SJCRH30 (cell line): ENCODE results near the gene ADIPOQ. TPM values are rescaled to one million over a fixed set of nuclear protein-coding genes. Genes with fewer than 3 reads are reported as not detected.
"Not testable (repeated sequence)": the region's sequence is repeated elsewhere in the genome, so short reads cannot be mapped to it uniquely, and the experiment has no call there.

Experiments
- DNase-seq, 2 experiments: peaks; one replicate each; pipeline ENCODE4 v3.0.0-alpha.2; 2015 to 2020
- H3K27ac ChIP-seq: fragments of 250-450 bp; sonication (Bioruptor Pico); 2 replicates; pipeline ENCODE4 v1.5.1; 2020; ENCODE audit warnings: mild to moderate bottlenecking, moderate library complexity
- H3K27me3 ChIP-seq: fragments of 250-450 bp; sonication (Bioruptor Pico); 2 replicates; pipeline ENCODE4 v1.5.1; 2020; ENCODE audit warnings: mild to moderate bottlenecking, moderate library complexity
- H3K36me3 ChIP-seq: fragments of 250-450 bp; sonication (Bioruptor Pico); 2 replicates; pipeline ENCODE4 v1.5.1; 2020; ENCODE audit warnings: mild to moderate bottlenecking, moderate library complexity
- H3K4me1 ChIP-seq: fragments of 250-450 bp; sonication (Bioruptor Pico); 2 replicates; pipeline ENCODE4 v1.5.1; 2020; ENCODE audit warnings: mild to moderate bottlenecking, moderate library complexity
- H3K4me3 ChIP-seq: fragments of 250-450 bp; sonication (Bioruptor Pico); 2 replicates; pipeline ENCODE4 v1.5.1; 2020; ENCODE audit warnings: mild to moderate bottlenecking, moderate library complexity
- H3K9me3 ChIP-seq: fragments of 250-450 bp; sonication (Bioruptor Pico); replicated peaks from 2 replicates; pipeline ENCODE4 v1.5.1; 2020; ENCODE audit warnings: mild to moderate bottlenecking, moderate library complexity
- total RNA-seq: library from RNA; depleted of rRNA; stranded (reverse); fragments of >200 nt; shearing (Covaris generic); gene quantifications from 2 replicates; pipeline ENCODE4 v1.2.3, GENCODE V29; 2014

Gene ADIPOQ
- total RNA-seq, 1 experiment from 2014 or later = not detected

DNA sequence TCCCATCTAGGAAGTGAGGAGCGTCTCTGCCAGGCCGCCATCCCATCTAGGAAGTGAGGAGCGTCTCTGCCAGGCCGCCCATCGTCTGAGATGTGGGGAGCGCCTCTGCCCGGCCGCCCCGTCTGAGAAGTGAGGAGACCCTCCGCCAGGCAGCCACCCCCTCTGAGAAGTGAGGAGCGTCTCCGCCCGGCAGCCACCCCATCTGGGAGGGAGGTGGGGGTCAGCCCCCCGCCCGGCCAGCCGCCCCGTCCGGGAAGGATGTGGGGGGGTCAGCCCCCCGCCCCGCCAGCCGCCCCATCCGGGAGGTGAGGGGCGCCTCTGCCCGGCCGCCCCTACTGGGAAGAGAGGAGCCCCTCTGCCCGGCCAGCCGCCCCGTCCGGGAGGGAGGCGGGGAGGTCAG lies 31.3 kb downstream of the ADIPOQ start:
- not testable (repeated sequence) for H3K36me3 ChIP-seq, H3K4me1 ChIP-seq, H3K27ac ChIP-seq, H3K9me3 ChIP-seq, DNase-seq, H3K27me3 ChIP-seq, H3K4me3 ChIP-seq

DNA sequence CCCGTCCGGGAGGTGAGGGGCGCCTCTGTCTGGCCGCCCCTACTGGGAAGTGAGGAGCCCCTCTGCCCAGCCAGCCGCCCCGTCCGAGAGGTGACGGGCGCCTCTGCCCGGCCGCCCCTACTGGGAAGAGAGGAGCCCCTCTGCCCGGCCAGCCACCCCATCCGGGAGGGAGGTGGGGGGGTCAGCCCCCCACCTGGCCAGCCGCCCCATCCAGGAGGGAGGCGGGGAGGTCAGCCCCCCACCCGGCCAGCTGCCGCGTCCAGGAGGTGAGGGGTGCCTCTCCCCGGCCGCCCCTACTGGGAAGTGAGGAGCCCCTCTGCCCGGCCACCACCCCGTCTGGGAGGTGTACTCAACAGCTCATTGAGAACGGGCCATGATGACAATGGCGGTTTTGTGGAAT lies 31.7 kb downstream of the ADIPOQ start:
- H3K27ac ChIP-seq, H3K4me1 ChIP-seq, H3K4me3 ChIP-seq, H3K9me3 ChIP-seq, DNase-seq, H3K36me3 ChIP-seq, H3K27me3 ChIP-seq: not testable (repeated sequence)

DNA sequence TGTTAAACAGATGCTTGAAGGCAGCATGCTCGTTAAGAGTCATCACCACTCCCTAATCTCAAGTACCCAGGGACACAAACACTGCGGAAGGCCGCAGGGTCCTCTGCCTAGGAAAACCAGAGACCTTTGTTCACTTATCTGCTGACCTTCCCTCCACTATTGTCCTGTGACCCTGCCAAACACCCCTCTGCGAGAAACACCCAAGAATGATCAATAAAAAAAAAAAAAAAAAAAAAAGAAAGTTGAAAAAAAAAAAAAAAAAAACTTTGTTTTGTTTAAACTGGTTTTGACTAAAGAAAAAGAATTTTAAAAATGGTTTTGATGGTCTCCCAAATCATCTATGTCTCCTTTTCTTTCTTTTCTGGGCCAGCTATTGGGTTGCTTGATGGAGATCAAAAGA lies 32.3 kb downstream of the ADIPOQ start:
- H3K4me1 ChIP-seq, H3K27me3 ChIP-seq, DNase-seq, H3K4me3 ChIP-seq, H3K9me3 ChIP-seq, H3K36me3 ChIP-seq, H3K27ac ChIP-seq: not testable (repeated sequence)

DNA sequence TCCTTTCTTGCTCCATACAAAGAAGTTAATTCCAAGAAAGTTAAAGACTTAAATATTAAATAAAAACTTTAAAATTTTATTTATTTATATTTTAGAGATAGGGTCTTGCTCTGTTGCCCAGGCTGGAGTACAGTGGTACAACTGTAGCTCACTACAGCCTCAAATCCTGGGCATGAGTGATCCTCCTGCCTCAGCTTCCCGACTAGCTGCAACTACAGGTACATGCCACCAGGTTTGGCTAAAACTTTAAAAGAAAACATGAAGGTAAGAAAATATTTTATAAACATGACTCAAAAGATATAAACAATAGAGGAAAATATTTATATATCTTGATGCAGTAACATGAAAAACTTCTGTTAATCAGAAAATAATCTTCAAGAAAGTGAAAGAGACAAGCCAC lies 33.2 kb downstream of the ADIPOQ start:
- no peak for DNase-seq
- Histone ChIP-seq H3K36me3 (no peaks in the 10 kb centered on the region), H3K4me3 (no peak overlapping the region), H3K27ac (no peak overlapping the region), H3K27me3 (no peaks in the 10 kb centered on the region), H3K9me3 (no peaks in the 10 kb centered on the region), H3K4me1 (no peaks in the 10 kb centered on the region)

DNA sequence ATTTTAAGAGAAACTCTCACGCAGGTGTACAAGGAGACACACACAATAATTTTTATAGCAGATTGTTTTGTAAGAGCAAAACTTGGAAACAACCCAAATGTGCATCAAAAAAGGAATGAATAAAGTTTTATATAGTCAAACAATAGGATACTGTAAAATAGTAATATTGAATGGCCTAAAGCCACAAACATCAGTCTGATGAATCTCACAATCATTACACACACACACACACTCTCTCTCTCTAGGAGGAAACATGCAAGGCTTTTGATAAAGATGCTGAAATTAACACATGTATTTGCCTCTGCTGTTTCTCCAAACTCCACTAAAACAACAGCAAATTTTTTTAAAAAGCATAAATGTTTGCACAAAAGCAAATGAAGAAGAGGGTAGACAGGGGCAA lies 37.3 kb downstream of the ADIPOQ start:
- H3K4me3 ChIP-seq = no peak overlapping the region
- no peaks in the 10 kb centered on the region for H3K4me1 ChIP-seq
- no peaks in the 10 kb centered on the region for H3K9me3 ChIP-seq
- no peak overlapping the region for H3K27ac ChIP-seq
- H3K27me3 ChIP-seq = no peaks in the 10 kb centered on the region
- DNase-seq = no peak
- no peaks in the 10 kb centered on the region for H3K36me3 ChIP-seq

DNA sequence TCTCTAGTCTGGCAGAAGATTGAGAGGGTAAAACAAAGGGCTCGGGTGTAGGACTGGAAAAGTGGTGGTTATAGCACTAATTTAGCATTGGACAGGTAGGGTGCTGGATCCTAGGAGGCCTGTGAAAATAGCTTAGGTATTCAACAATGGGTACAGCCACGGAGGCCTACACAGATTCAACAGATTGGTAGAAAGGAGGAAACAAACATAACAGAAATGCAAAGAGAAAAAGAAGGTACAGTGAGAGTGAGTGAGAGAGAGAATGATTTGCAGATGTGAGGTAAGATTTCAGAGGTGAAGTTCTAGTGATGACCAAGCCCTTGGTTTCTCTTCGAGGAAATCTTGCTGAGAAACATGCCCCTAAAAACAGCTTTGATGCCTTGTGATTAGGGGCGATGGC lies 37.9 kb downstream of the ADIPOQ start:
- H3K9me3 ChIP-seq = no peaks in the 10 kb centered on the region
- no peak overlapping the region for H3K27ac ChIP-seq
- no peak for DNase-seq
- no peaks in the 10 kb centered on the region for H3K36me3 ChIP-seq
- H3K4me1 ChIP-seq = no peaks in the 10 kb centered on the region
- no peak overlapping the region for H3K4me3 ChIP-seq
- H3K27me3 ChIP-seq = no peaks in the 10 kb centered on the region

DNA sequence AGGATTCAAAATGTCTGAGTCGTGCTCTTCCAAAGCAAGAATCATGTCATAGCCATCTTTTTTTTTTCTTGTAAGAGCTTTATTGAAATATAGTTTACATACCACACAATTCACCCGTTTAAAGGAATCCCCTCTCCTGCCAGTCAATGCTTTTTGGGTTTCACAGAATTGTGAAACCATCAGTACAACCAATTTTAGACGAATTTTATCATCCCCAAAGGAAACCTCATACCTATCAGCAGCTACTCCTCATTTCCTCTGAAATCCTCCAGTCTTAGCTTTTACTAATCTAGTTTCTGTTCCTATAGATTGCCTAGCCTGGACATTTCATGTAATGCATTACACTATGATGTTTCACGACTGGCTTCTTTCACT lies 39.6 kb downstream of the ADIPOQ start:
- no peaks in the 10 kb centered on the region for H3K4me1 ChIP-seq
- no peak for DNase-seq
- H3K4me3 ChIP-seq = no peak overlapping the region
- H3K36me3 ChIP-seq = no peaks in the 10 kb centered on the region
- H3K27ac ChIP-seq = no peak overlapping the region
- no peaks in the 10 kb centered on the region for H3K9me3 ChIP-seq
- H3K27me3 ChIP-seq = no peaks in the 10 kb centered on the region

DNA sequence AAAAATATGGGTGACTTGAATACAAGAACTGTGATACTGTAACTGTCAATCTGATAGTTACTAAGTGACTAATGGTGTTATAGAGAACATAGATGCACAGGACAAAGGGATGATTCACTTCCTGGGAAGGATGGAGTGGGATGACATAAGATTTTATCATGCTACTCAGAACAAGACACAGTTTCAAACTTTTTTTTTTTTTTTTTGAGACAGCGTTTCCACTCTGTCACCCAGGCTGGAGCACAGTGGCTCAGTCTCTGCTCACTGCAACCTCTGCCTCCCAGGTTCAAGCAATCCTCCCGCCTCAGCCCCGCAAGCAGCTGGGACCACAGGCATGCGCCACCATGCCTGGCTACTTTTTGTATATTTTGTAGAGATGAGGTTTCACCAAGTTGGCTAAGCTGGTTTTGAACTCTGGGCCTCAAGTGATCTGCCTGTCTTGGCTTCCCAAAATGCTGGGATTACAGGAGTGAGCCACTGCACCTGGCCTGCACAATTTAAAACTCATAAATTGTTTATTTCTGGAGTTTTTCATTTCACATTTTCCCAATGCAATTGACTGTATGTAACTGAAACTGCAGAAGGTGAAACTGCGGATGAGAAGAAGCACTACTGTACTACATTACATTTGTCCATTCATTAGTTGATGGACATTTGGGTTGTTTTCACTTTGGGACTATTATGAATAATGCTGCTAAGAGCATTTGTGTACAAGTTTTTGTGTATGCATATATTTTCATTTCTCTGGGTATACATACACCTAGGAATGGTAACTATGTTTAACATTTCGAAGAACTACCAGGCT lies 40.6 kb downstream of the ADIPOQ start:
- Histone ChIP-seq H3K4me1 (no peaks in the 10 kb centered on the region), H3K9me3 (no peaks in the 10 kb centered on the region), H3K27ac (no peak overlapping the region), H3K27me3 (no peaks in the 10 kb centered on the region), H3K4me3 (no peak overlapping the region), H3K36me3 (no peaks in the 10 kb centered on the region)
- no peak for DNase-seq

DNA sequence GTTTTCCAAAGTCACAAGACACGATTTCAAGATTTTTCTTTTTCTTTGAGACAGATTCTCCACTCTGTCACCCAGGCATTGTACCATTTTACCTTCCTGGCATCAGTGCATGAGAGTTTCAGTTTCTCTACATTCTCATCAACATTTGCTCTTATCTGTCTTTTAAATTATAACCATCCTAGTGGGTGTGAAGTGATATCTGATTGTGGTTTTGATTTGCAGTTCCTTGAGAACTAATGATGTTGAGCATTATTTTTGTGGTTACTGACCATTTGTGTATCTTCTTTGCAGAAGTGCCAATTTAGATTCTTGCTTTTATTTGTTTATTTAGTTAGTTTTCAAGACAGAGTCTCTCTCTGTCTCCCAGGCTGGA lies 41.2 kb downstream of the ADIPOQ start:
- no peak overlapping the region for H3K4me3 ChIP-seq
- H3K4me1 ChIP-seq = no peaks in the 10 kb centered on the region
- no peaks in the 10 kb centered on the region for H3K9me3 ChIP-seq
- H3K36me3 ChIP-seq = no peaks in the 10 kb centered on the region
- no peaks in the 10 kb centered on the region for H3K27me3 ChIP-seq
- no peak for DNase-seq
- no peak overlapping the region for H3K27ac ChIP-seq

DNA sequence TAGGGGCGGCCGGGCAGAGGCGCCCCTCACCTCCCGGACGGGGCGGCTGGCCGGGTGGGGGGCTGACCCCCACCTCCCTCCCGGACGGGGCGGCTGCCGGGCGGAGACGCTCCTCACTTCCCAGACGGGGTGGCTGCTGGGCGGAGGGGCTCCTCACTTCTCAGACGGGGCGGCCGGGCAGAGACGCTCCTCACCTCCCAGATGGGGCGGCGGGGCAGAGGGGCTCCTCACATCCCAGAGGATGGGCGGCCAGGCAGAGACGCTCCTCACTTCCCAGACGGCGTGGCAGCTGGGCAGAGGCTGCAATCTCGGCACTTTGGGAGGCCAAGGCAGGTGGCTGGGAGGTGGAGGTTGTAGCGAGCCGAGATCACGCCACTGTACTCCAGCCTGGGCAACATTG lies 42.4 kb downstream of the ADIPOQ start:
- DNase-seq, H3K36me3 ChIP-seq, H3K27ac ChIP-seq, H3K4me1 ChIP-seq, H3K4me3 ChIP-seq, H3K27me3 ChIP-seq, H3K9me3 ChIP-seq: not testable (repeated sequence)

DNA sequence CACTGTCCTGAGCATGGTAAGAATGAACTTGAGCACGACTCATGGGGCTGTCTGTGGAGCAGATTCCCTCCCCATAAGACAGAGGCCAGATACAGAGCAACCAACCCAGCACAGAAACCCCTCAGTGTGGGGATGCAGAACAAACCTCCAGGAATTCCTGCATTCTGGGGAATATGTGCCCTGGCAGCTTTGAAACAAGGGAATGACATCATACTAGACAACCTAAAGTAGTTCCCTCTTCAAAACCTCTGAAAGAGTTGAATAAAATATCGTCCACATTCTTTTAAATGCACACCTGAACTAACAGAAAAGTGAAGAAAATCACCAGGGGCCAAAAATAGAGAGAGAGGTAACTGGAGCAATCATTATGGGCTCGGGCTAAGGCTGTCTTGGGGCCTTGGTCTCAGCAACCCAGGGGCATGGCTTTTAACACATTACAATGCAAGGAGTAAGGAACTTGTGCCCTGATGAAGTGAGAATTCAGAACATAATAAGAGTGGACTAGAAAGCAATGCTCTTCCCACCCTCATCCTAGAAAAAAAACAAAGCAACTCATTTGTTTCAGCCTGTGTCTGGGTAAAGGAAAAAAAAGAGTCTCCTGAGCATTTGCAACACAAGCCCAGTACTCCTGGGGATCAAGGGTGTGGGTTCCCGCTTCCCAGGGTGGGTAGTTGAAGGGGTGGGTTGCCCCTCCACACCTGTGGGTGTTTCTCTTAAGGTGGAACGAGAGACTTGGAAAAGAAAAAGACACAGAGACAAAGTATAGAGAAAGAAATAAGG lies 43.9 kb downstream of the ADIPOQ start:
- Histone ChIP-seq H3K4me3 (no peak overlapping the region), H3K36me3 (no peaks in the 10 kb centered on the region), H3K27ac (no peak overlapping the region), H3K27me3 (no peaks in the 10 kb centered on the region), H3K4me1 (no peaks in the 10 kb centered on the region), H3K9me3 (no peaks in the 10 kb centered on the region)
- no peak for DNase-seq

DNA sequence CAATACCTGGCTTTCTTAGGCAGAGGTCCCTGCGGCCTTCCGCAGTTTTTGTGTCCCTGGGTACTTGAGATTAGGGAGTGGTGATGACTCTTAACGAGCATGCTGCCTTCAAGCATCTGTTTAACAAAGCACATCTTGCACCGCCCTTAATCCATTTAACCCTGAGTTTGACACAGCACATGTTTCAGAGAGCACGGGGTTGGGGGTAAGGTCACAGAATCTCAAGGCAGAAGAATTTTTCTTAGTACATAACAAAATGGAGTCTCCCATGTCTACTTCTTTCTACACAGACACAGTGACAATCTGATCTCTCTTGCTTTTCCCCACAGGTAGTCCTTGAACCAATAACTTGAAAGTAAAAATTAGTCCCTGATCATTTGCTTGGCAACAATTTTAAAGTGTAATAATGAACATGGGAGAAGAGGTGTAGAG lies 45.0 kb downstream of the ADIPOQ start:
- not testable (repeated sequence) for H3K36me3 ChIP-seq, DNase-seq, H3K4me1 ChIP-seq, H3K27me3 ChIP-seq, H3K4me3 ChIP-seq, H3K27ac ChIP-seq, H3K9me3 ChIP-seq

DNA sequence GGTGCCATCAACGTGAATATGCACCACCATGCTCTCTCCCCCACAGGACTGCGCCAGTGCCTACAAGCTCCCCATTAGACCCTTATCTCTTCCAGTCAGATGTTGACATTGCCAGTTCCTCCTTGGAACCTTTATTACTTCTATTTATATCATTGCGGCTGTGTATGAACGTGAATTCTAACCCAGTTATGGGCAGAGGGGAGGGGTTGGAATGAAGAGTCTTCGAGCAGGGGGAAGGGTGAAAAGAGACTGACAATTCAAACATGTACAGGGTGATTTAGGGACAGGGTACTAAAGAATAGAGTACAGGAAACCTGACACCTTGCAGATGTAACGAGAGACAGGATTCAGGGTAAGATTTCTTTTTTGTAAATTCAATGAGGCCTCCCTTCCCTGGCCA lies 46.1 kb downstream of the ADIPOQ start:
- DNase-seq = no peak
- H3K9me3 ChIP-seq = no peaks in the 10 kb centered on the region
- H3K27me3 ChIP-seq = no peaks in the 10 kb centered on the region

DNA sequence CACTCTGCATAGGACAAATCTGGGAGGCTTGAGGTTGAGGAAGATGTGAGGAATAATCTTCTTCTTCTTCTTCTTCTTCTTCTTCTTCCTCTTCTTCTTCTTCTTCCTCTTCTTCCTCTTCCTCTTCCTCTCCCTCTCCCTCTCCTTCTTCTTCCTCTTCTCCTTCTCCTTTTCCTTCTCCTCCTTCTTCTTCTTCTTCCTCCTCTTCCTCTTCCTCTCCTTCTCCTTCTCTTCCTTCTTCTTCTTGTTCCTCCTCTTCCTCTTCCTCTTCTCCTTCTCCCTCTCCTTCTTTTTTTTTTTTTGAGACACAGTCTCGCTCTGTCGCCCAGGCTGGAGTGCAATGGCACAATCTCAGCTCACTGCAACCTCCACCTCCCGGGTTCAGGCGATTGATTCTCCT lies 47.2 kb downstream of the ADIPOQ start:
- not testable (repeated sequence) for H3K27me3 ChIP-seq, H3K9me3 ChIP-seq, H3K36me3 ChIP-seq, H3K27ac ChIP-seq, H3K4me1 ChIP-seq, H3K4me3 ChIP-seq, DNase-seq

More for the DNA sequence above, 46.1 kb downstream of the ADIPOQ start:
- H3K4me3 ChIP-seq = no peak overlapping the region
- H3K27ac ChIP-seq = no peak overlapping the region
- H3K36me3 ChIP-seq = no peaks in the 10 kb centered on the region
- no peaks in the 10 kb centered on the region for H3K4me1 ChIP-seq

DNA sequence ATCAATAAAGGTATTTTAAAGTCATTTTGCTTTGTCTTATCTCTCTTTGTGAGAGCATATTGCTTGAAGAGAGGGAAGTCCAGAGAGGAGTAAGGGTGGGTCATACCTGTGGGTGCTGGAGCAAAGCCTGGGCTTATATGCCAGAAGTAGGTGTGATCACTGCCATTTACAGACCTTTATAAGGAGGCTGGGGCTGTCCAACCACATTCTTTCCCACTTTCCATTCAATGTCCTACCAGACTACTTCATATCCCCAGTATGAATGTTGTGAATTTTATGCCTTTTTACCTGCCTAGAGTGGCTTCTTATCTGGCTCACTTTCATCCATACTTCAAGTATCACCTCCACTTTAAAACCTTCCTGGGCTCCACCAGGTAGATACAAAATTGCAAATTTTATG lies 48.4 kb downstream of the ADIPOQ start:
- Histone ChIP-seq H3K4me3 (no peak overlapping the region), H3K36me3 (no peaks in the 10 kb centered on the region), H3K27ac (no peak overlapping the region), H3K27me3 (no peaks in the 10 kb centered on the region), H3K9me3 (no peaks in the 10 kb centered on the region), H3K4me1 (no peaks in the 10 kb centered on the region)
- DNase-seq = no peak

DNA sequence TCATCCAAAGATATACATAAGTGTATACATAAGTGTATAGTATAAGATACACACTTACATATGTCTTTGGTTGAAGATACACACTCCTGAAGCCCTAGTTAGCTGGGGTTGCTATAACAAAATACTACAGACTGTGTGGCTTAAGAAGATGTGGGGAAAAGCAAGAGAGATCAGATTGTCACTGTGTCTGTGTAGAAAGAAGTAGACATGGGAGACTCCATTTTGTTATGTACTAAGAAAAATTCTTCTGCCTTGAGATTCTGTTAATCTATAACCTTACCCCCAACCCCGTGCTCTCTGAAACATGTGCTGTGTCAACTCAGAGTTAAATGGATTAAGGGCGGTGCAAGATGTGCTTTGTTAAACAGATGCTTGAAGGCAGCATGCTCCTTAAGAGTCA lies 50.6 kb downstream of the ADIPOQ start:
- H3K9me3 ChIP-seq, DNase-seq, H3K4me3 ChIP-seq, H3K27me3 ChIP-seq, H3K27ac ChIP-seq, H3K36me3 ChIP-seq, H3K4me1 ChIP-seq: not testable (repeated sequence)
